Activated CD4-positive, alpha-beta T cell treated with anti-CD3 and anti-CD28 coated beads, Interleukin-2, amount 50 U/mL, for 4 hours (primary cell): ENCODE results near the gene TBC1D22A.
"Not testable (repeated sequence)": the region's sequence is repeated elsewhere in the genome, so short reads cannot be mapped to it uniquely, and the experiment has no call there.

ENCODE experiments used
- DNase-seq, 2 experiments: peaks; one replicate each; pipeline ENCODE4 v3.0.0-alpha.2; 2020

Gene TBC1D22A

DNA sequence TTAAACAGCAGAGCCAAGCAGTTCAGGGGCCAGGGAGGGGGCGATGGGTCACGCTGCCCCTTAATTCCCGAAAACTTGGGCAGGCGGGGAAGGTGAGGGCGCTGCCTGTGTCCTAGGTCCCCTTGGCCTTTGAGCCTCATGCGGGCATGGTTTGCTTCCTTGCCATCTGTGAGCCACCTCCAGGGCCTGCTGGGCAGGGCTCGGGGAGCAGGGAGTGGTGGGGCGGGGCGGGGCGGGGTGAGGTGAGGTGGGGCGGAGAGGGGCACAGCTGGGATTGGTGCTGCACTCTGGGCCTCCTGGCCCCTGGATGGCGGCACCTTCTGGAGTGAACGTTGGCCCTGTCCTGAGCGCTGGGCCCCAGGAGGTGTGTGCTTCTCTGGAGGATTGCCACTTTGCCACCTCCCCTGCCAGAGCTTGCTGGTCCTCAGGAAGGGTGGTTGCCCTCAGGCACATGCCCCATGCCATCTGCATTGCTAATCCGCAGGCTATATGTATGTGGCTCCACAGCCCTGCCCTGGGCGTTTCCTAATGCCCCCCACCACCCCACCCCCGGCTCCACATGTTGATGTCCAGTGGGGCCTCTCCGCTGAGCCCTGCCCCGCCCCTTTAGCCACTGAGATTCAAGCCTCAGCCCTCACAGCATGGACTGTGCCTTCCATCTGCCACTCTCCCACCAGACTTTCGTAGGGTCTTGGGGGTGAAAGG is 352.5 kb downstream of the TBC1D22A start:
- no peak for DNase-seq

DNA sequence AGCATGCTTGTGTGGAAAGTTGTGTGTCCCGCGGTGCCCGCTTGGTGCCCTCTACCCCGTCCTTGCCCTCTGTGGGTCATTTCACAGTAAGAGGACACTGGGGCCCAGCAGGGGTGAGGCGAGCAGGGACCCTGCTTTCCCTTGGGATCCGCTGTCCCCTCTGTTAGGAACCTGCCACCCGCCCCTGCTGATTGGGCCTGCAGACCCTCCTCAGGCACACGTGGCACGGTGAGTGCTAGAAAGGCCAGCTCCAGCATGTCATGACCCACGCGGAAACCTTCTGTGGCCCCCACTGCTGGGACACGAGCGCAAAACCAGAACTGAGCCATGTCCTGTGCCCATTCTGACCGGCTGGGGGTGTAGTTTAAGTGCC is 353.1 kb downstream of the TBC1D22A start:
- DNase-seq, result no peak

DNA sequence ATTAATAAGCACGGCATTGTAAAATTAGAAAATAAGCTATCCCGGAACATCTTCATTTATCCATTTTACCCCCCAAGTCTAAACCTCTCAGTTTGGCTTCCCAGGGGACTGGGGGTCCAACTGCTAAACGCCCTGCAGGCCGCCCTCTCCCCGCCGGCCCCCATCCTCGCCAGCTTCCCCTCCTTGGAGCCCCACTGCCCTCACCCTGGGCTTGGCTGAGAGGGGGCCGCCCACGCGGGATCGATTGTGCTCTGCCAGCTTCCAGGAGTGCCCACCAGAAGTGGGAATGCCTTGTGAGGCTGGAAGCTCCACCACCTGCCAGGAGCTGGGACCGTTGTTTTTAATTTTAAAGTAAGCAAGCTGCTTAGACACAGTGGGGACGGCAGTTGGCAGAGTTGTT is 353.5 kb downstream of the TBC1D22A start:
- DNase-seq, result no peak

DNA sequence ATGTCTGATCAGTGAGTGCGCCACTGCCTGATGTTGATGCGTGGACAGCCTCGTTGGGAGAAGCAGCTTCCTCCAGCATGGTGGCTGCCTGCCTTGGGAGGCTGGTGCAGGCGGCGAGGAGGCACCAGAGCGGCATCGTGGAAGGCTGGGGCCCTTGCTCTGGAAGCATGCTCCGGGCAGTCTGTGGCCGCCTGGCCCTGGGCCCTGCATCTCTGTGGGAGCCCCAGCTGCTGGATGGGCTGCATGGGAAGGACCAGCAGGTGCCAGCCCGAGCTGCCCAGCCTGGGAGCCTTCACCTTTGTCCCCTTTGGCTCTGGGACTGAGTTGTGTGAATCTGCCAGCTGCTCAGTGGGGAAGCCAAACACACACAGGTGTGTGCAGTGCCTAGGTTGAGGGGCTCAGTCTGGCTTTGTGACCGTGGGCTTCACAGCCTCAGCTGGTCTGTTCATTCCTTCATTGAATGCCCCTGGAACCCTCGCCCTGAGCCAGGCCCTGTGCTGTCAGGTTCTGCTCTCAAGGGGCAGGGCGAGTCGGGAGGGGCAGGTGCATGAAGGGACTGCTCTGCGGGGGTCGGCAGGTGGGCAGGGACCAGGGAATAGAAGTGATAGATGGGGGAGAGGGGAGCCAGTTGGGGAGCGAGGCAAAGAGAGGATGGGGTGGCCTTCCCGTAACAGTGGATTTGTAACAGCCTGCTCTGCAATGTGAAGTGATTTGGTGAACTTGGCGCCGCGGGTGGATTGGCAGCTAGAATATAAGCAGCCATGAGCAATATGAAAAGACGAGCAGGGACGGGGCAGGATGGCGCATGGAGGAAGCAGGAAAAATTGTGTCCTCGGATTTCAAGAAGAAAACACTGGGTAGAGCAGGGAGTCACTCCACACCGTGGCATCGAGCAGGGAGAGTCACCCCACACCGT is 354.2 kb downstream of the TBC1D22A start:
- DNase-seq, result no peak

DNA sequence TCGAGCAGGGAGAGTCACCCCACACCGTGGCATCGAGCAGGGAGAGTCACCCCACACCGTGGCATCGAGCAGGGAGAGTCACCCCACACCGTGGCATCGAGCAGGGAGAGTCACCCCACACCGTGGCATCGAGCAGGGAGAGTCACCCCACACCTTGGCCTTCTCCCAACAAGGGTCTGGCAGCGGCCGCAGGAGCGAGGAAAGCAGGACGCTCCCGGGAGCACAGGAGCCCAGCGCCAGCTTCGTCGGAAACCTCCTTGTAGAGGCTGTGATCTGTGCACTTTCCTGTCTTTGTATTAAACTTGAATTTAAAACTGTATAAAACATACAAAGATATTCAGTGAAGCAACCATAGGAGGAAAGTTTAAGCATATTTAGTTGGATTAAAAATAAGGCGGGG is 355.0 kb downstream of the TBC1D22A start:
- not testable (repeated sequence) for DNase-seq

DNA sequence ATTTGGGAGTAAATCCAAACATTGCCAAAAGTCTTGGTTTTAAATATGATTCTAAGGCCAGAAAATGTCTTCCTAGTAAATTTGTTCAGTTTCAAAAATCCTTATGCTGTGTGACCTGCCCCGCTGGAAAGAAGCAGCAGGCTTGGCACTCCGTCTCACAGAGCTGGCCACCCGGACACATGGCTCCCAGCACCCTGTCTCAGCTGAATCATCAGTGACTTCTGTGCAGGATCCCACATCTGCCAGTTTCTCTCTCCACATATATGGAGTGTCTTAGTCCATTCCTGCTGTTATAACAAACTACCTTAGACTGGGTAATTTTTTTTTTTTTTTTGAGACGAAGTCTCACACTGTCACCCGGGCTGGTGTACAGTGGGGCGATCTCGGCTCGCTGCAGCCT is 356.7 kb downstream of the TBC1D22A start:
- DNase-seq, result no peak

DNA sequence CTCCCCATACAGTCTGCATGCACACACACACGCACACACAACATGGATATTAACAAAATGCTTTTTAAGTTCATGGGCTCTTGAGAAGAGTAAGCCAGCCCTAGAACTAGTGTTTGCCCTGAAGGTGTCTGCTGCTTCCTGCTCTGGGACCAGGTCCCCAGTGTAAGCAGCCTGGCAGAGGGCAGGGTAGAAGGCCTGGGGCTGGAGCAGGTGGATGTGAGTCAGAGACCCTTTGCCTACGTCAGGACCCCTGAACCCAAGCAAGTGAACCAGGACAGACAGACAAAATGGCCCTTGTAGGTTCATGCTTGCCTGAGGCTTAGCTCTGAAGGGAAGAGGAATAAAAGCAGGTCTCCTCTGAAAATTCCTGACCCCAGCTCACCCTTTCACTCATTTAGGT is 357.9 kb downstream of the TBC1D22A start:
- no peak for DNase-seq

DNA sequence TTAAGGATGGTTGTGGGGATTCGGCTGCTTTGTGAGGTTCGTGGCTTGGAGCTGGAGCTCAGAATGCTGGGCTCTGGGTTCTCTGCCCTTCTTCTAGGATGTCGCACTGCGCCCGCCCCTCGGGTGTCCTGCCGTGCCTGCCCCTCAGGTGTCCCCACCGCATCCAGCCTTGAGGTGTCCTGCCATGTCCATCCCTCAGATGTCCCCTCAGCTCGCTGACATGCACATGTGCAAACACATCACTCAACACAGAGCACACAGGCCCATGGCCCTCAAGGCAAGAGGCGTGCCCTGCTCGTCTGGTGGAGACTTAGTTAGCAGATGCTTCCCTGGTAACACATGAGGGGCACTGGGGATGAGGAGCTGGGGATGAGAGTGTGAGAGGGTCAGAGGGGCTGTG is 359.3 kb downstream of the TBC1D22A start:
- DNase-seq, result no peak

DNA sequence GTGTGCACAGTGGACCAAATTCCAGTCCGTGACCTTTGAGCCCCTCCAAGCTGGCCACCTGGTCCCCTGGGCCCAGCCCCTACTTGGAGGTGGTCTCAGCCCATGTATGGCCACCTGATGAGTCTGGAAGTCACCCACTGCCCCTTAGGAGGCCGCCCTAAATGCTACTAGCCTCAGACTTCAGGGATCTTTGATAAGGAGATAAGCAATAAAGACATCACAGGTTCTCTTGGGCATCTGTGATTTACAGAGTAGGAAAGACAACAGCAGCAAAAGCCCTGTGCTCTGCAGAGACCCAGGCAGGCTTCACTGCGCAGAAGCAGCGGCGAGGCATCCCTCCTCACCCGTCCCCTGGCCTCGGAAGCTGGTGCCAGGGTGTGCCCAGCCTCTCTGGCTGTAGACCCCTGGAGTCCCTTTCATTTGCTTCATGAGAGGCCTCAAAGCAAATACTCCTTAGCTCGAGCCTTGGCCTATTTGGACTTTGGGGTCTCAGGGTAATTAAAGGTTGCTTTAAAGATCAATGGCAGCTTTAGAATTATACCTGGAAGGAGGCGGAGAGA is 360.1 kb downstream of the TBC1D22A start:
- DNase-seq, result no peak

DNA sequence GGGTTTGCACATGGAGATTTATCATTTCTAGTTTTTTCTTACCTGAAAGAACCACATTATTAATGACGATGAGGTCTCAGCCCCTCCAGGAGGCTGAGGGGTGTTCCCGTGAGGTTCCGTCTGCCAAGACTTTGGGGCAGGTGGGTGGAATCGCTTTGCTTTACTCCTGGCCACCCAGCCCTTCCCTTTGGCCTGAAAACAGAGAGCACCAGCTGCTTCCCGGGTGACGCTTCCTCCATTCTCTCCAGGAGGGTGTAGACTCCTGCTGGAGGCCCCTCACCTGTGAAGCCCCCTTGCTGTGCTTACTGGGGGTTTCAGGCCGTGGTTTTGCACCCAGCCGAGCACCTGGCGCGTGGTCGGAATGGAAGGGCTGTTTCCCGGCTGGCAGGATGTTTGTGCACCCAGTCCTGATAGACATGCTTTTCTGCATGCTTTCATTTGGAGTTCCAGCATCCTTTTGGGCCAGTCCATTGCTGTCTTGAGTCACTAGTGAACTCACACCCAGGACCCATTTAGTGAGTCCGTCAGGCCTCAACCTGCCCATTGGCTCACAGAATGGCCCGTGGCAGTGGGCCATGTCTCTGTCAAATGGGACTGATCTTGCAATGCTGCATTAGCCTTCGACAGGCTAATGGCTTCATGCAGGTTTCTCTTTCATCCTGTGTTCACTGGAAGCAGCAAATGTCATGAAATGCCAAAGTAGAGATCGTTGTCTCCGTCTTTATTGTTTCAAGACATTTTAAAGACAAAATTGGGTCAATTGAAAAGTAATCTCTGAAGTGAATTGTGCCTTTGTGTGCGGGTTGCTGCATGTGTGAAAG is 360.8 kb downstream of the TBC1D22A start:
- no peak for DNase-seq

DNA sequence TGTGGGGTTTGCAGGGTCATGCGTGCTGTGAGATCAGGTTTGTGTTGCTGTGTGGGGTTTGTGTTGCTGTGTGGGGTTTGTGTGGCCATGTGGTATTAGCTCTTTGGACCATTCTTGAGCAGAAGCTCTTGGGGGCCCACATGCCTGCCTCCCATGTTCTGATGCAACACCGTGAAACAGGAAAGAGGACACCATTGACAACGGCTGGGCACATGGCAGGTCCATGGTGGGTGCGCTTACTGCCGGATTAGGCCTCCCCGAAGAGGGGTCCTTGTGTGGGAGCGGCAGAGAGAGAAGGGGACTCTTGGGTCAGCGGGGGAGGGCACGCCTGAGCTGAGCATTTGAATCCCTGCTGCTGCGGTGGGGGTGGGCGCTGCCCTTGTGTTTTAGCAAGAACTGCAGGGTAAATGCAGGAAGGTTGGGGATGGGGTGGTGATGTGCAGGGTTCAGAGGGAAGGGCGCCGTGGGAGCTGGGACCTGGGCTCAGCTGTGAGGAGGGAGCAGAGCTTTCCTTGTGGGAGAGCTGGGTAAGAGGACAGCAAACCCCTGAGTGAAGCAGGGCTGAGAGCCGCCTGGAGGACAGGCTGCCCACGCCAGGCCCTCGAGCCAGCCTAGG is 361.5 kb downstream of the TBC1D22A start:
- DNase-seq, result no peak

DNA sequence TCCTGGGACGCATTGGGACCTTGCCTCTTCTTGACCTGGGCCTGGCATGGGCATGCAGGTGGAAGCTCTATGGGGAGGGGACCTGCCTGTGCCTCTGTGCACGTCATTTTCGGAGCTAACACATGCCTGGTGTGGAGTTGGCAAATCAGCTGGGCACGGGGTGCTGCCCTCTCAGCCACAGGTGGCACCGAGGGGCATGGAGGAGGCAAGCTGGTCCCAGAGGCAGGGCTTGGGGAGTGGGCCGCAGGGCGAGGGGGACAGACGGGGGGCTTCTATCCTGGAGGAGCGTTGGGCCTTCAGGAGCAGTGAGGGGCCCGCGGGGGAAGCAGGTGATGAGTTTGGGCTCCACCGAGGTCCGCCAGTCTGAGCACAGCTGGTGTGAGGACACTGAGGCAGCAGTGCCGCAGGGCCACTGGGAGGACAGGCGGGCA is 362.0 kb downstream of the TBC1D22A start:
- no peak for DNase-seq

DNA sequence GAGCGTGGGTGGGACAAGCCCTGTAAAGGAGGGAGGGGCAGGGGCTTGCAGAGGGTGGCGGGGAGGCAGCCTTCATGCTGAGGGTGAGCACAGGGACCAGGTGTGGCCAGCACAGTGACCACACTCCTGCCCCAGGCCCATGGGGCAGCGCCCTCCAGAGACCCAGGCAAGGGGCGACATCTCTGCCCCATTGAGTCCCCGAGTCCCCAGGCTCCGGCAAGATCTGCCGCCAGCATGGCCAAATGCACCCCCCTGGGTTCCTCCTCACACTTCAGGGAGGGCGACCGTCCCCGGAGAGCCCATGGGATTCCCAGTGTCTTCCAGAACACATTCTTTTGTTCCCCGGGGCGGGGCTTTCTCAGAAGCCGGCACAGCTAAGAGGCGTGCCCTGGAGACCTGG is 362.5 kb downstream of the TBC1D22A start:
- no peak for DNase-seq

DNA sequence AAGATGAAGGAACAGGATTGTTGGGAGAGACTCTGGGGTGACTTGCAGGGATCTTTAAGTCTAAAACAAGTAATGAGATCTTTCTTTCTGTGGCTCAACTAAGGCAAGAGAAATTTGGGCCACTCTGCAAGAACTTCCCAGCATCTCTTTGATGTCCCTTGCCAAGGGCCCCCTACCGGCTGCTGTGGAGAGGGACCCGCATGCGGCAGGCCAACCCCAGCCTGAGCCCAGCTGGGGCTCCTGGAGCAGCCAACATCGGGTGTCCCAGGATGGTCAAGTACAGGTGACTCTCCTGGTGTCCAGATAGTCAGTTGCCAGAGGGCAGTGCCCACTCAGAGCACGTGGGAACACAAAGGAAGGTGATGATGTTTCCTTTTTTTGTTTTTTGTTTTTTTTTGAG is 363.2 kb downstream of the TBC1D22A start:
- DNase-seq, result no peak

DNA sequence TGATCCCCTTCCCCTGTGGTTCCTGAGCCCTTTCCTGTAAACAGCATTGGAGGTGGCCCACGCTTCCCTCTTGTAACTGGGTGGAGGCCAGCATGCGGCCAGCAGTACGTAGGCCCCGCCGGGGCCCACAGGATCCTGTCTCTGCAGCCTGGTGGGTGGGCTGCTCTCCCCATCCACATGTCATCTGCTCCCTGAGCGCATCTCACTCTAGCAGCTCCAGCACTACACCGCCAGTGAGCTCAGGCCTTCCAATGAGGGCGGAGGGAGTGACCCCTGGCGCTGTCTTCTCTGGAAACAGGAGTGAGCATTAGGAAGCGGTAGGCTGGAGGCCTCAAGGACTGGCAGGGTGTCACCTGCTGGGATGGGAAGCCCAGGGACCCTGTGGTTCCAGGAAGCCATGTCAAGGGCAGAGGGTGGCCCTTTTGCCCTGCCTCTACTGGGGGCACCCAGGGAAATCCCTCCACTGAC is 363.9 kb downstream of the TBC1D22A start:
- no peak for DNase-seq

DNA sequence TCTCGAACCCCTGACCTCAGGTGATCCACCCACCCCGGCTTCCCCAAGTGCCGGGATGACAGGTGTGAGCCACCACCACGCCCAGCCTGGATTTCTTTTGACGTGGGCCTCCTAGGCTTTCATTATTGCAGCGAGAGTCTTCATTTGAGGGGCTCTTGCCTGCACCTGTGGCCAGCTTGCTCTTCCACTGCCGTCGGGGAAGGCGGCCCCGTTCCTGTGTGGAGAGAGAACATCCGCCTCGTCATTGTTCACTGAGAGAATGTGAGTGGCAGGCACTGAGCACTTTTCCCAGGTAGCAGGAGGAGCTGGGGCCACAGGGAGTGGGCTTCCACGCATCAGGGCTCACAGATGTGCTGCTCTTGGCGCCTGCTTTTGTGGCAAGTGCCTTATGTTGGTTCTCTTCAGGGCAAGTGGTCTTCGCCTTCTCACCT is 365.0 kb downstream of the TBC1D22A start:
- no peak for DNase-seq

DNA sequence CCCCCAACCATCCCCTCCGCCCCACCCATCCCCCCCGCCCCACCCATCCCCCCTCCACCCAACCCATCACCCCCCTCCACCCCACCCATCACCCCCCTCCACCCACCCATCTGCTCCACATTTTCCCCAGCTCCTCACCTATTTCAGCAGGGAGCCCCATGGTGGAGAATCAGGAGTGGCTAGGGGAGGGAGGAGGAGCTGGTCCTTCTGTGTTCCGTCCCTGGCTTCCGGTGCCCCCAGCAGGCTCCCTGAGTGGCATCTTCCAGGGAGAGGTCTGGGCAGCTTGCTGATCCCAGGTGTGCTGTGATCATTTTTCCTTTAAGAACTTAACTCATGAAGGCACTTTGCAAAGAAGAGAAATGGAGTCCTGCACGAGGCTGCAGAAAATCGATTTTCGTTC is 365.8 kb downstream of the TBC1D22A start:
- no peak for DNase-seq

DNA sequence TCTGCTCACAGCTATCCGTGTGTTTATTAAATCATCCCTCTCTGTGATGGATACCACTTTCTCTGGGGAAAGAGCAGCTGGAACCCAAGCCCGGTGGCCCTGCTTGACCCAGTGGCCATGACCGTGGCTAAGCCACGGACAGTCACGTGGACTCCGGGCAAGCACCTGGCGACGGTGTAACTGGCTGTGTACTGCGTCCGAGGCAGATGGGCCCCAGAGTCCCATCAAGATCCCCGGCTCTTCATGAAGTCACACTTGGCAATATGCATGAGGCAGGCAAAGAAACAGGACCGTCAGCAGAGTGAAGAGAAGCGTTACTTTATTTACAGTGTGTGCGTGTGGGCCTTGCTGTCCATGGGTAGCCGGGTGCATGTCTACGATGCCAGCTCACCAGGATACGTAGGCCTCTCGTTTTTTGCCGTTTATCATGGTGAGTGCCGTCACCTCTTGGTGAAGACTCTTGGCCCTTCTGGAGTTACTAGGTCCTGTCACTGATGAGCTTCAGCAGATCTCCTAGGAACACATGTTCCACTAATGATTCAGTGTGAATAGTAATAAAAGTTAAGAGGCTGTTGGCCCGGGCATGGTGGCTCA is 366.3 kb downstream of the TBC1D22A start:
- no peak for DNase-seq

DNA sequence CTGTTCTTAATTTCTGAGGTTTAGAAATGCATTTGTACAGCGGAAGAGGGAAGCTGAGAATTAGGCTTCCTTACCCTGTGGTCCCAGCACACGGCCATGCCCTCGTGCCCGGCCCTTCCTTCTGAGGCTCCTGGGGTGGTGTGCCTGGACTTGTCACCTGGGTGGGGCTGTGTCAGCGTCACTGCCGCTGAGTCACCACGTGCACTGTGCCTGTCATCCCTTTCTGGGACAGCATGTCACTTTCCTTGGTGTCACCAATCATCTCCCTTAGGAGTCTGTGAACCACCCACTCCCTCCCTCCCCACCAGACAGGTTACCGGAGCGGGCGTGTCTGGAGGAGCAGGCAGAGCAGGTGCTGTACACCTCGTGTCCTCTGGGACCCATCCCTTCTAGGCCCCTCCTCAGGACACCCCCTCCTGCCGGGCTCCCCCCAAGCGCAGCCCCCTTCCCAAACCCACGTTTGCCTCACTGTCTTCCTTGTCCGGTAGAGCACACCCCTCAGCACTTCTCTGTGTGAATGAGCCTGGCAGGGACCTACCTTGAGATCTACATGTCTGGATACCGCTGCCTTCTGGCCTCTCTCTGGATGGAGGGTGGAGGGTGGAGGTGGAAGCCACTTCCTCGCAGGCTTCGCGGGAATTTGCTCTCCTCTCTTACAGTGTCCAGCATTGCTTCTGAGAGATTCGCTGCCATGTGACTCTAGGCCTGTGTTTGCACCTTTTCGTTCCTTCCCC is 367.6 kb downstream of the TBC1D22A start:
- DNase-seq, result no peak

DNA sequence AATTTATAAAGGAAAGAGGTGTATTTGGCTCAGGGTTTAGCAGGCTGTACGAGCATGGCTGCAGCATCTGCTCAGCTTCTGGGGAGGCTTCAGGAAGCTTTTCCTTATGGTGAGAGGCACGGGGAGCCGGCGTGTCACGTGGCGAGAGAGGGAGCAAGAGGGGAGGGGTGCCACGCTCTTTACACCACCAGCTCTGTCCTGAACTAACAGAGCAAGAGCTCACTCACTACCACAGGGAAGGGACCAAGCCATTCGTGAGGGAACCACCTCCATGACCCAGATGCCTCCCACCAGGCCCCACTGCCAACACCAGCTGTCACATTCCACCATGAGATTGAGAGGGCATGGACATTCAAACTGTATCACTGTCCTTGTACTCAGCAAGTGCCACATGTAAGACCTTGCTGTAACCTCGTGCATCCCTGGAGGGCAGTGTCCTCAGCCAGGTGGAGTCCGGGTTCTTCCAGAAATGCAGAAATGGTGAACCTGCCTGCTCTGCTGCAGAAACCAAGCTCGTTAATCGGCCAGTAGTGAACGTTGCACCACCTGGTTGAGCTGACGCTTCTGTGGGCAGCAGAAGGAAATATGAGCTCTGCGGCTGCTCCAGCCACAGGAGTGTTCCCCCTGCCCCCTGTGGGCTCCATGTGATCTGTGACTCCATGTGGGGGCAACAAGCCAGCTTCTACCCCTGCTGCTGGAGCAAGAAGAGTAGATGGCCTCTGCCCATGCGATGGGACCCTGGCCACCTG is 368.6 kb downstream of the TBC1D22A start:
- no peak for DNase-seq
